Erythroblast (primary cell): ENCODE measurements around the gene OVCA2.

ENCODE experiments used
- DNase-seq, 2 experiments: peaks; one replicate each; lab custom pipeline; 2025; lab: John Stamatoyannopoulos, UW
- GATA1 ChIP-seq: IDR thresholded peaks from 2 replicates; pipeline ENCODE4 v1.6.1; 2011; ENCODE audit warnings: low read depth, mild to moderate bottlenecking, control low read depth, low read length, moderate library complexity
- POLR2A ChIP-seq: IDR thresholded peaks from 2 replicates; pipeline ENCODE4 v1.6.1; 2011; ENCODE audit warnings: mild to moderate bottlenecking, low read length

The OVCA2 gene

GRCh38 chr17:2065949-2066400 is 24.2 kb downstream of the OVCA2 start:
- no peak for TF ChIP-seq POLR2A
- no peak for TF ChIP-seq GATA1
- no peak for DNase-seq

- TF ChIP-seq GATA1: no peak
- TF ChIP-seq POLR2A: no peak
- no peak for DNase-seq
Measured at GRCh38 chr17:2067048-2067561, 25.3 kb downstream of the OVCA2 start.

- DNase-seq: no peak
- TF ChIP-seq GATA1: no peak
- no peak for TF ChIP-seq POLR2A
Measured at GRCh38 chr17:2067608-2068024, 25.8 kb downstream of the OVCA2 start.

- no peak for TF ChIP-seq POLR2A
- TF ChIP-seq GATA1: no peak
- no peak for DNase-seq
Measured at GRCh38 chr17:2068031-2068518, 26.3 kb downstream of the OVCA2 start.

GRCh38 chr17:2068519-2069051 is 26.8 kb downstream of the OVCA2 start:
- TF ChIP-seq POLR2A (no peak), GATA1 (no peak)
- DNase-seq: no peak

- no peak for DNase-seq
- no peak for TF ChIP-seq GATA1
- no peak for TF ChIP-seq POLR2A
Measured at GRCh38 chr17:2070241-2071023, 28.6 kb downstream of the OVCA2 start.

GRCh38 chr17:2071024-2071385 is 29.2 kb downstream of the OVCA2 start:
- TF ChIP-seq GATA1 (no peak), POLR2A (no peak)
- DNase-seq: no peak

GRCh38 chr17:2071455-2072281 is 29.8 kb downstream of the OVCA2 start:
- DNase-seq: no peak
- TF ChIP-seq GATA1: no peak
- TF ChIP-seq POLR2A: no peak

GRCh38 chr17:2074919-2075318 is 33.1 kb downstream of the OVCA2 start:
- TF ChIP-seq POLR2A (no peak), GATA1 (no peak)
- no peak for DNase-seq

- TF ChIP-seq POLR2A (no peak), GATA1 (no peak)
- DNase-seq: no peak
Measured at GRCh38 chr17:2075336-2076086, 33.7 kb downstream of the OVCA2 start.

- DNase-seq: no peak
- TF ChIP-seq GATA1 (no peak), POLR2A (no peak)
Measured at GRCh38 chr17:2076087-2076984, 34.5 kb downstream of the OVCA2 start.

- TF ChIP-seq GATA1 (no peak), POLR2A (no peak)
- no peak for DNase-seq
Measured at GRCh38 chr17:2077040-2077439, 35.2 kb downstream of the OVCA2 start.

- DNase-seq: no peak
- TF ChIP-seq GATA1 (no peak), POLR2A (no peak)
Measured at GRCh38 chr17:2081564-2081963, 39.7 kb downstream of the OVCA2 start.
